Activated CD4-positive, CD25-positive, alpha-beta regulatory T cell treated with anti-CD3 and anti-CD28 coated beads, Interleukin-2, amount 50 U/mL, for 24 hours (primary cell): ENCODE results near the gene DIP2B.
"Not testable (repeated sequence)": the region's sequence is repeated elsewhere in the genome, so short reads cannot be mapped to it uniquely, and the experiment has no call there.

ENCODE experiments used
- ATAC-seq, 2 donors: fragments of 150-1000 bp; cut with Tn5 transposase; one replicate each; pipeline ENCODE4 v1.10.0; 2021; ENCODE audit warnings: mild to moderate bottlenecking in 1 of 2, moderate library complexity in 1 of 2

DIP2B gene

GRCh38 chr12:50504798-50505674 lies at the start of gene DIP2B:
Gene DIP2B, plus strand, starts transcription at chr12:50504985. Its CDS starts 156 bp downstream, at chr12:50505141.
- peak; percentile 90 to 91 for ATAC-seq

GRCh38 chr12:50458606-50459005 lies 46.2 kb upstream of the DIP2B start:
- ATAC-seq, result no peak

- no peak for ATAC-seq
Observed at GRCh38 chr12:50467439-50467838, 37.3 kb upstream of the DIP2B start.

- peak; percentile 67 to 79 for ATAC-seq
Observed at GRCh38 chr12:50477241-50477832, 27.4 kb upstream of the DIP2B start.

- ATAC-seq, result no peak
Observed at GRCh38 chr12:50482571-50482970, 22.2 kb upstream of the DIP2B start.

- no peak for ATAC-seq
Observed at GRCh38 chr12:50483488-50483887, 21.3 kb upstream of the DIP2B start.

- no peak for ATAC-seq
Observed at GRCh38 chr12:50488801-50489200, 16.0 kb upstream of the DIP2B start.

GRCh38 chr12:50498119-50498518 lies 6.7 kb upstream of the DIP2B start:
- ATAC-seq, result not testable (repeated sequence)

GRCh38 chr12:50505675-50506530 lies 1.1 kb downstream of the DIP2B start:
- no peak for ATAC-seq

- no peak for ATAC-seq
Observed at GRCh38 chr12:50506753-50507473, 2.1 kb downstream of the DIP2B start.

GRCh38 chr12:50507474-50507838 lies 2.7 kb downstream of the DIP2B start:
- ATAC-seq, result no peak

- ATAC-seq, result no peak
Observed at GRCh38 chr12:50507930-50508329, 3.1 kb downstream of the DIP2B start.

GRCh38 chr12:50508414-50508813 lies 3.6 kb downstream of the DIP2B start:
- no peak for ATAC-seq

GRCh38 chr12:50508970-50509663 lies 4.3 kb downstream of the DIP2B start:
- no peak for ATAC-seq

GRCh38 chr12:50514526-50515276 lies 9.9 kb downstream of the DIP2B start:
- ATAC-seq, result no peak

- ATAC-seq, result no peak
Observed at GRCh38 chr12:50515587-50515986, 10.8 kb downstream of the DIP2B start.

GRCh38 chr12:50517421-50518048 lies 12.8 kb downstream of the DIP2B start:
- peak; percentile 96 to 97 for ATAC-seq

- no peak for ATAC-seq
Observed at GRCh38 chr12:50518090-50518489, 13.3 kb downstream of the DIP2B start.

GRCh38 chr12:50519353-50519752 lies 14.6 kb downstream of the DIP2B start:
- ATAC-seq, result no peak

GRCh38 chr12:50520416-50521207 lies 15.8 kb downstream of the DIP2B start:
- no peak for ATAC-seq
